Measurements from ENCODE around the gene CGNL1.

Gene CGNL1

GRCh38 chr15:57445872-57446271, 69.6 kb downstream of the CGNL1 start:
- DNase-seq (ENCODE audit: insufficient read length, low spot score) = no peak
- FAIRE-seq = no peak

GRCh38 chr15:57446393-57446792, 70.1 kb downstream of the CGNL1 start:
- no peak for FAIRE-seq
- DNase-seq (ENCODE audit: insufficient read length, low spot score) = no peak

- DNase-seq (ENCODE audit: insufficient read length, low spot score) (no peak), FAIRE-seq (no peak)
Observed at GRCh38 chr15:57451555-57451954, 75.2 kb downstream of the CGNL1 start.

- no peak for DNase-seq (ENCODE audit: insufficient read length, low spot score)
- no peak for FAIRE-seq
Observed at GRCh38 chr15:57452090-57452754, 75.9 kb downstream of the CGNL1 start.

- DNase-seq (ENCODE audit: insufficient read length, low spot score) (no peak), FAIRE-seq (no peak)
Observed at GRCh38 chr15:57455929-57456328, 79.6 kb downstream of the CGNL1 start.

DNA sequence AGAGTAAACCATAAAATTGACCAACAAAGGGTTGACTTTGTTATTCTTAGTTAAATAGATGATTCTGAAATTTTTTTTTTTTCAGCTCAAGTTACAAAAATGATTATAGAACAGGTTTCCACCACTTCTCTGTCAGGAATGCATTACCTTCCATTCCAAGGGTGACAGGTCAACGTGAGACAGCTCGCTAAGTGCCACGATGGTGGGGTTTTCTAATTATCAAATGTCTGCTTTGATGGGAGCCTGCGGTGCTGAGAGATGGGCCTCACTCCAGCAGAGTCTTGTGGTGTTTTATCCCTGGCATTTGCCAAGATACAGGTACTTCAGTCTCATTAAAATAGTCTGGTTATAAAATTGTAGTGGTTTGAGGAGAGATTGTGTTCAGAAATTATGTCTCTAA, 80.3 kb downstream of the CGNL1 start:
- no peak for FAIRE-seq
- DNase-seq (ENCODE audit: insufficient read length, low spot score) = no peak

GRCh38 chr15:57457726-57458125, 81.4 kb downstream of the CGNL1 start:
- no peak for DNase-seq (ENCODE audit: insufficient read length, low spot score)
- FAIRE-seq = no peak

GRCh38 chr15:57458356-57458781, 82.1 kb downstream of the CGNL1 start:
- no peak for FAIRE-seq

GRCh38 chr15:57460208-57460816, 84.0 kb downstream of the CGNL1 start:
- DNase-seq (ENCODE audit: insufficient read length, low spot score) (no peak), FAIRE-seq (no peak)

More at GRCh38 chr15:57458356-57458781, 82.1 kb downstream of the CGNL1 start:
- DNase-seq (ENCODE audit: insufficient read length, low spot score) = no peak

- FAIRE-seq (peak; percentile 16), DNase-seq (ENCODE audit: insufficient read length, low spot score) (no peak)
Observed at GRCh38 chr15:57461541-57461940, 85.2 kb downstream of the CGNL1 start.

DNA sequence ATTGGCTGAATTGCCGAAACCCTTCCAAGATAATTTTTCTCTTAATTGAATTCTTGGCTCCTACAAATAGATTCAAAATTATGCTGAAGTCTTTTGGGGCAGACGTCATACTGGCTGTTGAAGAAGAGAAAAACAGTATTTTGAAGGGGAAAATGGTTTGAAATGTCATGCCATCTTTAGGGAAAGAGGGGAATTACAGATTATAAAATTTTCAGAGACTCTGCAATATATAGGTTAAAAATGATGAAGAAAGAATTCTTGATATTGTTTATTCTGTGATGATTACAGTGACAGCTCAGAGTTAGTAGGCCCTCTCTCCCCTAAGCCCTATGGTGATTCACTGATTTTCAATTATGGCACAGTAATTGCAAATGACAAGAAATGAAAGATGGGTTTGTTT, 86.1 kb downstream of the CGNL1 start:
- FAIRE-seq (no peak), DNase-seq (ENCODE audit: insufficient read length, low spot score) (no peak)

- FAIRE-seq (no peak), DNase-seq (ENCODE audit: insufficient read length, low spot score) (no peak)
Observed at GRCh38 chr15:57463360-57463759, 87.1 kb downstream of the CGNL1 start.

DNA sequence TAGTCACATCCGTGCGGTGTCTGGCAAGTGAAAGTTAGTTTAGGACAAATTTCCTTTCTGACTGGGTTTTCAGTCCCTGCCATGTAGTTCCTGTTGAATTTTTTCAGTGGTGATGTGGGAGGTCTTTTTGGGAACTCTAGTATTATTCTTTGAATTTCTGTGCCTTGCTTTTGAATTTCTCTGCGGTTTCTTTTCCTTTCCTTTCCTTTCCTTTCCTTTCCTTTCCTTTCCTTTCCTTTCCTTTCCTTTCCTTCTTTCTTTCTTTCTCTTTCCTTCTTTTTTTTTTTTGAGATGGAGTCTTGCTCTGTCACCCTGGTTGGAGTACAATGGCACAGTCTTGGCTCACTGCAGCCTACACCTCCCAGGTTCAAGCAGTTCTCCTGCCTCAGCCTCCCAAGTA, 88.2 kb downstream of the CGNL1 start:
- FAIRE-seq = no peak
- no peak for DNase-seq (ENCODE audit: insufficient read length, low spot score)

DNA sequence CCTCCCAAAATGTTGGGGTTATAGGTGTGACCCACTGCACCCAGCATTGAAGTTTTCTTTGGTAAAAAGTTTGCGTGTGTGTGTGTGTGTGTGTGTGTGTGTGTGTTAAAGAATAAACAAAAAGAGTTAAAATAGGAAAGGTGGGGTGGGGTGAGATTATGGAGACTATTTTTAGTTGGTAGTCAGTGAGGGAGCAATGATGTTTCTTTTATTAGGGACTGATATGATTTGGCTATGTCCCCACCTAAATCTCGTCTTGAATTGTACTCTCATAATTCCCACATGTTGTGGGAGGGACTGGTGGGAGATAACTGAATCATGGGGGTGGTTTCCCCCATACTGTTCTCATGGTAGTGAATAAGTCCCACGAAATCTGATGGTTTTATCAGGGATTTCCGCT, 92.2 kb downstream of the CGNL1 start:
- FAIRE-seq (no peak), DNase-seq (ENCODE audit: insufficient read length, low spot score) (no peak)

DNA sequence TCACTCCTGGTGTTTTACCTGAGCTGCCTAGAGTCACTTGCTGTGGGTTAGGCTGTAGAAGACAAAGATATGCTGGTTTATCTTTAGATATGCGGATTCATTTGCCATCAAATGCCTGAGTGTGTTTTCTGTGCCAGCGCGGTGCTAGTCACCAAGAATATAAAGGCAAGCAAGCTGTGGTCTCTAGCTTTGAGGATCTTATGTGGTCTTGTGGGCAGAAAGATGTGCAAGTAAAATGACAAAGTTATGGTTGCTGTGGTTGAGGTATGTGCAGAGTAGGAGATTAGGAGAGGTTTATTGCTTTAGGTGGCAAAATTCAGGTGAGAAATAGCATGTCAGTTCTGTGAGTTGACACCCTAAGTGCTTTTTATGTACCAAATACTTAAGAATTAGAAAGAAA, 94.2 kb downstream of the CGNL1 start:
- FAIRE-seq (no peak), DNase-seq (ENCODE audit: insufficient read length, low spot score) (no peak)

GRCh38 chr15:57472861-57473260, 96.6 kb downstream of the CGNL1 start:
- DNase-seq (ENCODE audit: insufficient read length, low spot score) = no peak
- FAIRE-seq = no peak

DNA sequence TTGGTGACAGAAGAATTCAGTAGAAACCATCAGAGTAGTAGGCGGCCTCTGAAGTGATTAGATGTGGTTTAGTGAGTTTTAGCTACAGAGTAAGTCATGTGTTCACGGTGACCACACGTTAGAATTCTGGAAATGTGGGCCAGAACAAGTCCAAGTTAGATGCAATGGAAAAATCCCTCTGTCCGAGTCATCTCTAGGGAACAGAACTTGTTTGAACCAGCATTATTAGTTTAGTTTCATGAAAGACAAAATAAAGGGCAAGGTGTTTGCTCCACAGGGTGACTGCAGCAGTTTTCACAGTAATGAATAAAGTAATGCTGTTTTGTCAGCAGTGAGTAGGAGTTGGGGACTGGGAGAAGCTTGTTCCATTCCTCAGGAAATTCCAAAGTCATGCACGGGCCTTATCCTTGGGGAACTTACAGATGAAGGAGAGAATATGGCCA, 100.2 kb downstream of the CGNL1 start:
- FAIRE-seq = no peak
- DNase-seq (ENCODE audit: insufficient read length, low spot score) = no peak

DNA sequence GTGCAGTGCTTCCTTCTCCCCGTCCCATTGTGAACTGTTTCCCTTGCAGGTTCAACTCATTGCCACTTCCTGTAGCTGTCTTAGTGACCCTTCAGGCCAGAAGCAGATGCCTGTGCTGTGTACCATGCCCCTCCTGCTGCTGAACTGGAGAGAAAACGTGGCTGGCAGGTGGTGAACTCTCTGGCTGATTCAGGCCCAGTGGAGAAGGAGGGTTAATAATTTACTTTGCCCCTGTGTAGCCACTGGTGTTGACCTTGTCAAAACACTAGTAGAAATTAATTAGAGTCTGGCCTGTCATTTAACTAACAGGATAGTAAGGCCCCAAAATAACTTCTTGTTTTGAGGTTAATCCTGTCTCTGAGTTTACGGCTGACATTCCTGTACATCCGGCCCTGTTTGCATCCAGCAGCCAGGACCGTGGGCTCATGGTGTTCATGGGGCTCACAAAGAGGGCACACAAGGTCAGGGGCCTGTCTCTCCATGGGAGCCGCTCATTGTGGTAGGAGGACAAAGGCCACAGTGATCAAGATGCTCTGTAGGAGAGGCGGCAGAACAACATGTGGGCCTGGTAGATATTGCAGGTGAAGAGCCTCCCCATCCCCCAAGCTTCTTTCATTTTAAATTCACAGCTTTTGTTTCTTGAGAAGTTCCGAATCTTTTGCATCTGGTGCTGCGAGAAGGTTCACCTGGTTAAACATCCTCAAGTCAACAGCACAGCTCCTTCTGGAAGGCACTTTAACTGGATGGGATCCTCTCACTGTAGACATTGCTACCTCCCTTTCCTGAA, 101.6 kb downstream of the CGNL1 start:
- FAIRE-seq (no peak), DNase-seq (ENCODE audit: insufficient read length, low spot score) (no peak)

DNA sequence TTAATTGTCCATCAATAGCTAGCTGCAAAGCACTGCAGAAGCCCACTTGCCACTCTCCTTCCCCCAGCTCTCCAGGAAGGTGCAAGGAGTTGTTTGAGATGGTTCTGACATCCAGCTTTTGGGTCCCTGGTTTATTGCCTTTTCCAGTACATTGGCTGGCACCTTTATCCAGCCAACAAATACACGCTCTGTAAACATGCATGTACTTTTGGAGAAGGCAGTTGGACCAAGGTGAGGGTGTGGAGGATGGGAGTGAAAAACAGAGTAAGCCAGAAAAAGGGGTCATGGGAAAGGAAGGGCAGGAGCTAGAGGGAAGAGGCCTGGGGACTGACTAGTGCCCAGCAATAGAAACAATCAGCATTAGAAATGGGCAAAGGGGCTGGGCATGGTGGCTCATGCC, 102.7 kb downstream of the CGNL1 start:
- DNase-seq (ENCODE audit: insufficient read length, low spot score) = no peak
- no peak for FAIRE-seq

DNA sequence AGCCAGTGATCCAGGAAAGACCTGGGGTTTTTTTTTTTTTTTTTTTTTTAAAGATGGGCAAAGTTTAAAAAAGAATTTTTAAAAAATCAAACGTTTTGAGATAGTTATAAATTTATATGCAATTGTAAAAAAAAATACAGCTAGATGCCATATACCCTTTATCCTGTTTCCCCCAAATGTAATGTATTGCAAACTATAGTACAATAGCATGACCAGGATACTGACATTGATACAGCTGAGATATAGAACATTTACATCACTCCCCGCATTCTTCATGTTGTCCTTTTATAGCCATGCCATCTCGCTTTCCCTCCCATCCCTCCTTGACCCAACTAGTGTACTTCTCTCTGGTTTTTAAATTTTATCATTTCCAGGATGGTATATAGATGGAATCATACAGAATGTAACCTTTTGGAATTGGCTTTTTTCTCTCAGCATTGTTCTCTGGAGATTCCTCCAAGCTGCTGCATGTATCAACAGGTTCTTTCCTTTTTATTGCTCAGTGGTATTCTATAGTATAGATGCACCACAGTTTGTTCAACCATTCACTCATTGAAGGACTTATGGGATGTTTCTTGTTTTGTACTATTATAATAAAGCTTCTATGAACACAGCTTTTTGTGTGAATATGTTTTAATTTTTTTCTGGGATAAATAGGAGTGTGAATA, 104.9 kb downstream of the CGNL1 start:
- no peak for FAIRE-seq
- DNase-seq (ENCODE audit: insufficient read length, low spot score) = no peak

GRCh38 chr15:57485869-57486268, 109.6 kb downstream of the CGNL1 start:
- peak; percentile 95 for FAIRE-seq

More at GRCh38 chr15:57485869-57486268, 109.6 kb downstream of the CGNL1 start:
- peak; percentile 85 for DNase-seq (ENCODE audit: insufficient read length, low spot score)

Measured in HTR-8/SVneo (cell line).